ENCODE results near the gene RIMKLA.

Gene RIMKLA

DNA sequence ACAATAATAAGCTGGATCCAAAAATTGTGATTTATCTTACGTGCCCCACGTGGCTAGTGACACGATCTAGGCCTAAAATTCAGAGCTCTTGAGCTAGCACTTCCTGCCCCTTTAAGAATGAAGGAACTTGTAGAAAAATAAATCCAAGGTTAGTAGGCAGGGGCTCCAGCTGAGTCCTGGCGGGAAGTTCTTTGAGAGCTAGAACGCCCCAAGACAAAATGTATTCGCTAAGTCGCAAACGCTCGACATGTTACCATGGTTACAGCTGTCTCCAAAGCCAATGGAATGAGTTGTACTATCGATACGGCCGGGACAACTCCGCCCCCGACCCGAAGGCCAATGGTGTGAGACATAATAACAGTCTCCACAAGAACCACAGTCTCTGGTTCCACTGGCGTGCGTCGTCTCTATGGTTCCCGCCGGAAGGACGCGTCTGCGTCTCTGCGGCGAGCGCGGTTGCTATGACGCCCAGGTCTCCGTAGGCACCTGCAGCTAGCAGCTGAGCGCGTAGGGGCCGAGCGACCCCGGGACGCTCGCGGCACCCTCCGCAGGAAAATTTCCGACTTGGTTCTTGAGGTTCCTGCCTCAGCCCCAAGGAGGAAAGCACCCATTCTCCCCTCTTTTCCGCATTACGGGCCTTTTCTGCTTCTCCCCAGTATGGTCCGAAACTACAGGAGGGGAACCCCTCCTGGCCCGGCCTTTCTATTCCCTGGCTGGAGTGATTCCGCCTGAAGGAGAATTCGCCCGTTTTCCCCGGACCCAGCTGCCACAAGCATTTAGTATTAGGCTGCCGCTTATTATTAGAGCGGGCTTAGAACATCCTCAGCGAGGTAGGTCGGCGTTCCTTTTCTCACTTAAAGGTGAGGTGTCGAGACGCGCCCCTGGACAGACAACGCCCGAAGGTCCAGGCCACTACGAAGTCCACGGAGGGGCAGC is 82.5 kb downstream of the RIMKLA start, which contains the start of gene CCDC30:
Gene CCDC30 (plus strand): TSS at position 459 of the 936 bp plus-strand sequence. CDS start 17,266 bp downstream, outside the sequence.
- TF ChIP-seq, protein P1, sequence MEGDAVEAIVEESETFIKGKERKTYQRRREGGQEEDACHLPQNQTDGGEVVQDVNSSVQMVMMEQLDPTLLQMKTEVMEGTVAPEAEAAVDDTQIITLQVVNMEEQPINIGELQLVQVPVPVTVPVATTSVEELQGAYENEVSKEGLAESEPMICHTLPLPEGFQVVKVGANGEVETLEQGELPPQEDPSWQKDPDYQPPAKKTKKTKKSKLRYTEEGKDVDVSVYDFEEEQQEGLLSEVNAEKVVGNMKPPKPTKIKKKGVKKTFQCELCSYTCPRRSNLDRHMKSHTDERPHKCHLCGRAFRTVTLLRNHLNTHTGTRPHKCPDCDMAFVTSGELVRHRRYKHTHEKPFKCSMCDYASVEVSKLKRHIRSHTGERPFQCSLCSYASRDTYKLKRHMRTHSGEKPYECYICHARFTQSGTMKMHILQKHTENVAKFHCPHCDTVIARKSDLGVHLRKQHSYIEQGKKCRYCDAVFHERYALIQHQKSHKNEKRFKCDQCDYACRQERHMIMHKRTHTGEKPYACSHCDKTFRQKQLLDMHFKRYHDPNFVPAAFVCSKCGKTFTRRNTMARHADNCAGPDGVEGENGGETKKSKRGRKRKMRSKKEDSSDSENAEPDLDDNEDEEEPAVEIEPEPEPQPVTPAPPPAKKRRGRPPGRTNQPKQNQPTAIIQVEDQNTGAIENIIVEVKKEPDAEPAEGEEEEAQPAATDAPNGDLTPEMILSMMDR (IDR thresholded peaks at IDR 0.05; ENCODE audit: extremely low read depth, missing control alignments) = no peak
- peak; percentile 95 for DNase-seq (ENCODE audit: low spot score)

DNA sequence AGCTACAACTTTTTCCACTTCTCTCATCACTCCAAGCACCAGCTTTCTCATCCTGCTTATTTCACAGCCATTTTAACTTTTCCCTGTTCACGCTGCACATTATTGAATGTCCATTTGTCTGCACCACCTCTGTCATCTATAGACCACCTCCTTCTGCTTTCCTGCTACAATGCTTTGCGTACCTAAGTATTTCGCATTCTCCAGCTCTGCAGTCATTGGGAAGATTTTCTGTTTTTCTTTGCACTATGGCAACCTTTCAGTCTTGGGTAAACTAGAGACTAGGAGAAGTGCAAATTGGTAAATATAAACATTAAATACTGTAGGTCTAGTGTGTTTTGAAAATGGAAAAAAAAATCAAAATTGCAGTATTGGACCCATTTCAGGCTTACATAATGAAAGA is 83.3 kb downstream of the RIMKLA start:
- TF ChIP-seq, protein P1 (IDR thresholded peaks at IDR 0.05; ENCODE audit: extremely low read depth, missing control alignments) = no peak
- DNase-seq (ENCODE audit: low spot score) = no peak

DNA sequence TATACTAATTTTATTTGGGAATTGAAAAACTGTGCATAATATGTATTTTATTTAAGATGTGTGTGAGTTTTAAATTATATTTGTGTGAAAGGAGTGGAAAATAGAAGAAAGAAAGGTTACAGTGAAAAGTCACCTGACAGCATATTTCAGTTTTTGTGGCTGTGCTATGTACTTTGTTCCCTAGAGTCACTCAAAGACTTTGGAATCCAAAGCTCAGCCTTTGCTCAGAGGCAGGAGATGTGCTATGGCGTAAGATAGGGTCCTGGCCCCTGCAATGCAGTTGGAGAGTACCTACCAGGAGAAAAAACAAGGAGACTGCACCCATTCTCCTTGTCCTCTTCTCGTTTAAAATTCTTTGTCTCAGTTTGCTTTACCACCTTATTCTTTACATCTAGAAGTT is 85.4 kb downstream of the RIMKLA start:
- TF ChIP-seq, protein P1 (IDR thresholded peaks at IDR 0.05; ENCODE audit: extremely low read depth, missing control alignments) = no peak
- DNase-seq (ENCODE audit: low spot score) = no peak

DNA sequence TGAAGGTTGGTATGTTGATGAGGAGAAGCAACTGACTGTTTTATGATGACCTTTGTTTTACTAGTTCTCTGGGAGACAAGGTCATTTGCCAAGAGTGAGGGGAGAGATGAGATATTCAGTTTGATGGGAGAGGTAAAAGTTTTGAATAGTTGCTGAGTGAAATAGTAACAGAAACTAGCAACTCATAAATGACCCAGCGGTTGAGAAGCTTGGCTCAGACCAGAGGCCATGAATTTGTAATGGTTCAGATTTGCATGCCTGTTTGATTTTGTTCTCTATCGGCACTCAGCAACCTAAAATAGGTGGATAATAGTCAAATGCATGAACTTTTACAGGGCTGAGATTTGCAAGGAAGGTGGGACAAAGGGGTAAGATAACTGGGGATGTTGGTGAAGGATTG is 89.1 kb downstream of the RIMKLA start:
- peak; percentile 32 for DNase-seq (ENCODE audit: low spot score)
- TF ChIP-seq, protein P1 (IDR thresholded peaks at IDR 0.05; ENCODE audit: extremely low read depth, missing control alignments) = no peak
